Measurements from ENCODE around the gene SEMA3F. TPM values are rescaled to one million over a fixed set of nuclear protein-coding genes. Genes with fewer than 3 reads are reported as not detected.

The SEMA3F gene
- total RNA-seq, 6 experiments from 2014 or later, result 1.2 to 5.9 (median 4.2) TPM

GRCh38 chr3:50187750-50188149 is 32.6 kb downstream of the SEMA3F start:
- no peak for DNase-seq
- Histone ChIP-seq H3K27ac (no peak overlapping the region), H3K36me3 (no peaks in the 10 kb centered on the region), H3K9me3 (no peaks in the 10 kb centered on the region), H3K4me3 (no peak overlapping the region), H3K27me3 (no peaks in the 10 kb centered on the region), H3K4me1 (peaks cover 0 to 19% (median 3%) of the 10 kb centered on the region in 4 donors)
- intact Hi-C loops (cut with DNase I), result loop anchor here (2.0 kb wide), 2 partner anchors 65 to 67 kb away; no protein-coding TSS in a partner anchor
- TF ChIP-seq POLR2A (IDR thresholded peaks at IDR 0.05) (no peak), CTCF (IDR thresholded peaks at IDR 0.05) (no peak)
- ATAC-seq, result no peak
- WGBS (ENCODE audit: insufficient coverage, low coverage, low lambda C conversion rate, missing lambda C conversion rate), result 80% methylated on average over 1 of the region's 19 CpGs

- Histone ChIP-seq H3K36me3 (no peaks in the 10 kb centered on the region), H3K27ac (no peak overlapping the region), H3K4me3 (no peak overlapping the region), H3K9me3 (no peaks in the 10 kb centered on the region), H3K4me1 (peaks cover 0 to 29% (median 5%) of the 10 kb centered on the region in 4 donors), H3K27me3 (no peaks in the 10 kb centered on the region)
- intact Hi-C loops (cut with DNase I), result loop anchor here (2.0 kb wide), 2 partner anchors 66 to 68 kb away; no protein-coding TSS in a partner anchor
- WGBS (ENCODE audit: insufficient coverage, low coverage, low lambda C conversion rate, missing lambda C conversion rate), result 20% methylated on average over 4 of the region's 5 CpGs
- no peak for TF ChIP-seq POLR2A (IDR thresholded peaks at IDR 0.05)
- peak; percentile 80 to 86 (median 82) for TF ChIP-seq CTCF (IDR thresholded peaks at IDR 0.05)
- ATAC-seq (peak; percentile 70 to 82 (median 80)), DNase-seq (peak; percentile 73 to 82 (median 81))
Observed at GRCh38 chr3:50189274-50189673, 34.1 kb downstream of the SEMA3F start.

GRCh38 chr3:50189989-50190388 is 34.9 kb downstream of the SEMA3F start:
- ATAC-seq, result no peak

GRCh38 chr3:50190936-50191660 is 36.0 kb downstream of the SEMA3F start, which contains the start of gene GNAT1:
TSS of gene GNAT1 (plus strand) at chr3:50191610. CDS start at chr3:50191726, 116 bp downstream.
- Histone ChIP-seq H3K4me1 (peaks cover 0 to 30% (median 6%) of the 10 kb centered on the region in 4 donors), H3K27ac (no peak within 1 kb of the TSS), H3K27me3 (no peaks in the 10 kb centered on the region), H3K4me3 (no peak within 1 kb of the TSS), H3K9me3 (no peaks in the 10 kb centered on the region), H3K36me3 (no peaks in the 10 kb centered on the region)
- TF ChIP-seq POLR2A (IDR thresholded peaks at IDR 0.05), result no peak
- TF ChIP-seq CTCF (IDR thresholded peaks at IDR 0.05), result no peak
- intact Hi-C loops (cut with DNase I), result loop anchor here (5.0 kb wide), 2 partner anchors 36 to 86 kb away; partner anchors contain the start of gene LSMEM2 (in 1 of the 2)
- DNase-seq, result no peak
- WGBS (ENCODE audit: insufficient coverage, low coverage, low lambda C conversion rate, missing lambda C conversion rate), result 27% methylated on average over 2 of the region's 8 CpGs
- no peak for ATAC-seq

More at GRCh38 chr3:50189989-50190388, 34.9 kb downstream of the SEMA3F start:
- H3K4me1 ChIP-seq, result peaks cover 0 to 29% (median 3%) of the 10 kb centered on the region in 4 donors
- intact Hi-C loops (cut with DNase I), result loop anchor here (2.0 to 5.0 kb wide), 4 partner anchors 37 to 87 kb away; partner anchors contain the start of gene LSMEM2 (in 1 of the 2)
- TF ChIP-seq POLR2A (IDR thresholded peaks at IDR 0.05) (no peak), CTCF (IDR thresholded peaks at IDR 0.05) (no peak)
- no peaks in the 10 kb centered on the region for H3K36me3 ChIP-seq
- H3K4me3 ChIP-seq, result no peak overlapping the region
- DNase-seq, result no peak
- H3K9me3 ChIP-seq, result no peaks in the 10 kb centered on the region
- no peak overlapping the region for H3K27ac ChIP-seq
- 52% methylated on average over 5 of the region's 7 CpGs for WGBS (ENCODE audit: insufficient coverage, low coverage, low lambda C conversion rate, missing lambda C conversion rate)
- no peaks in the 10 kb centered on the region for H3K27me3 ChIP-seq

Data from right lobe of liver (tissue), 6 donors.